Right lobe of liver (tissue), 6 donors: Measurements from ENCODE around the gene GNAT1. TPM values are rescaled to one million over a fixed set of nuclear protein-coding genes. Genes with fewer than 3 reads are reported as not detected.
A peak's percentile ranks its signal among the peaks of the same experiment; 100 is the strongest.
"Not testable (repeated sequence)": the region's sequence is repeated elsewhere in the genome, so short reads cannot be mapped to it uniquely, and the experiment has no call there.

Source experiments
- ATAC-seq, 4 donors: fragments of 200-7000 bp; cut with Tn5 transposase; one replicate each; pipeline ENCODE4 v1.9.1; 2020; ENCODE audit warnings: mild to moderate bottlenecking in 4 of 4, moderate library complexity in 4 of 4
- DNase-seq, 3 donors: peaks; one replicate each; pipeline ENCODE4 v3.0.0-alpha.2; 2020
- H3K27ac ChIP-seq, 3 donors: fragments of 200-600 bp; one replicate each; pipeline ENCODE4 v1.8.0; 2022
- H3K27me3 ChIP-seq, 2 donors: fragments of 200-600 bp; one replicate each; pipeline ENCODE4 v1.8.0; 2022
- H3K36me3 ChIP-seq, 4 donors: fragments of 200-600 bp; sonication (generic) in 1 of 4; one replicate each; pipeline versions ENCODE4 v1.5.1 to v1.8.0; 2017 to 2022; ENCODE audit warnings: control low read depth in 1 of 4
- H3K4me1 ChIP-seq, 4 donors: fragments of 200-600 bp; sonication (generic) in 1 of 4; one replicate each; pipeline versions ENCODE4 v1.5.1 to v1.8.0; 2017 to 2022; ENCODE audit warnings: control low read depth in 1 of 4
- H3K4me3 ChIP-seq, 3 donors: fragments of 200-600 bp; one replicate each; pipeline ENCODE4 v1.8.0; 2022
- H3K9me3 ChIP-seq, 4 donors: fragments of 200-600 bp; sonication (generic) in 1 of 4; one replicate each; pipeline versions ENCODE4 v1.5.1 to v1.8.0; 2017 to 2022; ENCODE audit warnings: control low read depth in 1 of 4
- POLR2A ChIP-seq: fragments of 450-650 bp; IDR thresholded peaks from one replicate; pipeline ENCODE4 v1.6.1; 2017; ENCODE audit warnings: antibody characterized with exemption, mild to moderate bottlenecking
- WGBS: methylation state at CpG from one replicate; pipeline ENCODE4 v1.1.6; 2018; ENCODE audit warnings: low coverage, low lambda C conversion rate; ENCODE audit not compliant: insufficient coverage; ENCODE audit errors: missing lambda C conversion rate; 5-methylcytosine and 5-hydroxymethylcytosine counted together
- intact Hi-C, 2 donors: fragments of 100-400 bp; cut with DNase I; formaldehyde crosslinking; loops; one replicate each; pipeline versions ENCODE4 v1.11.2 to v1.14.1; 2022
- total RNA-seq, 6 experiments: library from RNA; depleted of rRNA in 2 of 6; stranded (reverse); fragments of >200 nt in 2 of 6; fragmentation: NEBNext Ultra II Directional in 3 of 6; extraction: Animal tissue kit (Norgen Biotek cat#: 25700) in 3 of 6; gene quantifications; one replicate each; pipeline versions ENCODE4 v1.1.0 to v1.2.4, GENCODE V29; 2016 to 2023
- TF ChIP-seq, protein P1 (sequence below), 4 donors: fragments of 200-600 bp in 3 of 4; fragments of 450-650 bp in 1 of 4; IDR thresholded peaks; one replicate each; pipeline versions ENCODE4 v1.5.1 to v1.8.0; 2016 to 2022; ENCODE audit warnings: antibody characterized with exemption in 4 of 4, mild to moderate bottlenecking in 2 of 4
- donor health status: DM: no; HTN: yes; CAD: no.
- donor health status: DM: no; HTN: no; CAD: no.
- donor health status: DM: no; HTN: no; CAD: no.
- donor health status: DM: no; HTN: yes; CAD: no.
- donor health status: DM: no; HTN: yes; CAD: no.

Gene GNAT1
- total RNA-seq, 6 experiments from 2014 or later = 0.07 TPM; not detected in 5

DNA sequence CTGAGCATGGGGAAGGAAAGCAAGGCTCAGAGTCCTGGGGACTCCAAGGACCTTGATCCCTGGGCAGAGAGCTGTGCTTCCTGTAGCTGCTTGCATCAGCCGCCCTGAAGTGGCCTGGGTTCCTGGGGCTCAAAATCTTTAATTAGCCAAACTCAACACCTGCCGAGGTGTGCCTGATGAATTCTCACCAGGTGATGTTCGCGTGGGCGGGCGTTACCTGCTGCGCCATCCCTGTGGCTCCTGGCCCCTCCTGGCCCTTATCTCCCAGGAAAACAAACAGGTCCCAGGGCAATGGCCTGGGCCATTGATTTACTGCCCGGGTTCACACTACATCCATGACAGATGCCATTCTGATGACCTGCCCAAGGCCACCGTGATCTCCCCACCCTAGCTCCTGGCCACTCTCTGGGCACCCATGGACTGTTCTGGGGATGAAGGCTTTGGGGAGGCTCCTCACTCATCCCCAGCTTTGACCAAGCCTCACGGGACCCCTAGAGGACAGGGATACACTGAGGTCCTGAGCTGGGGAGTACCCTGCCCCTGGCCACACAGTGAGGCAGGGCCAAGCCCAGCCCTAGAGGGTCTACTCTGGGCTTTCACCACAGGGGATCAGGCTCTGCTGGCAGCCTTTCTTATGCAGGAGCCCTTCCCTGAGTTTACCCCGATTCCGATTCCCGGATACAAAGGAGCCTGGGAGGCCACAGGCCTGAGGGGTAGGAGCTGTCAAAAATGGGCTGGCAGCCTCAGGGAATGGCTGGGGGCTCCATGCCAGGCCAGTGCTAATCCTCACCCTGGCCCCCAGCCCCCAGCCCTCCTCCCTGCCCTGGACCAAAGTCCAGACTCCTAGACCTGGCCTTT lies 19.3 kb downstream of the GNAT1 start:
- TF ChIP-seq, protein P1, sequence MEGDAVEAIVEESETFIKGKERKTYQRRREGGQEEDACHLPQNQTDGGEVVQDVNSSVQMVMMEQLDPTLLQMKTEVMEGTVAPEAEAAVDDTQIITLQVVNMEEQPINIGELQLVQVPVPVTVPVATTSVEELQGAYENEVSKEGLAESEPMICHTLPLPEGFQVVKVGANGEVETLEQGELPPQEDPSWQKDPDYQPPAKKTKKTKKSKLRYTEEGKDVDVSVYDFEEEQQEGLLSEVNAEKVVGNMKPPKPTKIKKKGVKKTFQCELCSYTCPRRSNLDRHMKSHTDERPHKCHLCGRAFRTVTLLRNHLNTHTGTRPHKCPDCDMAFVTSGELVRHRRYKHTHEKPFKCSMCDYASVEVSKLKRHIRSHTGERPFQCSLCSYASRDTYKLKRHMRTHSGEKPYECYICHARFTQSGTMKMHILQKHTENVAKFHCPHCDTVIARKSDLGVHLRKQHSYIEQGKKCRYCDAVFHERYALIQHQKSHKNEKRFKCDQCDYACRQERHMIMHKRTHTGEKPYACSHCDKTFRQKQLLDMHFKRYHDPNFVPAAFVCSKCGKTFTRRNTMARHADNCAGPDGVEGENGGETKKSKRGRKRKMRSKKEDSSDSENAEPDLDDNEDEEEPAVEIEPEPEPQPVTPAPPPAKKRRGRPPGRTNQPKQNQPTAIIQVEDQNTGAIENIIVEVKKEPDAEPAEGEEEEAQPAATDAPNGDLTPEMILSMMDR (IDR thresholded peaks at IDR 0.05) = no peak
- no peak for TF ChIP-seq POLR2A
- Histone ChIP-seq H3K27ac (peak overlapping the region; percentile 73 to 99 (median 89)), H3K9me3 (no peaks in the 10 kb centered on the region), H3K36me3 (peaks cover 0 to 14% (median 0%) of the 10 kb centered on the region in 4 donors), H3K4me3 (peak overlapping the region in 2 of 3 donors; percentile 21 to 31), H3K4me1 (peaks cover 0 to 78% (median 27%) of the 10 kb centered on the region in 4 donors), H3K27me3 (no peaks in the 10 kb centered on the region)
- WGBS = 17% methylated on average over 2 of the region's 13 CpGs
- peak; percentile 54 to 70 (median 66) for ATAC-seq
- peak; percentile 84 to 93 (median 93) for DNase-seq
- intact Hi-C loops = no loop called here

GRCh38 chr3:50211368-50211717 lies 19.9 kb downstream of the GNAT1 start:
- DNase-seq, H3K9me3 ChIP-seq, ATAC-seq, H3K27me3 ChIP-seq, intact Hi-C loops: not testable (repeated sequence)
- H3K4me1 ChIP-seq = peaks cover 0 to 78% (median 27%) of the 10 kb centered on the region in 4 donors
- peaks cover 0 to 20% (median 0%) of the 10 kb centered on the region in 4 donors for H3K36me3 ChIP-seq
- H3K4me3 ChIP-seq = peak overlapping the region in 2 of 3 donors; percentile 3 to 19
- H3K27ac ChIP-seq = peak overlapping the region; percentile 73 to 99 (median 89)
- WGBS = 51% methylated on average over 5 of the region's 5 CpGs

DNA sequence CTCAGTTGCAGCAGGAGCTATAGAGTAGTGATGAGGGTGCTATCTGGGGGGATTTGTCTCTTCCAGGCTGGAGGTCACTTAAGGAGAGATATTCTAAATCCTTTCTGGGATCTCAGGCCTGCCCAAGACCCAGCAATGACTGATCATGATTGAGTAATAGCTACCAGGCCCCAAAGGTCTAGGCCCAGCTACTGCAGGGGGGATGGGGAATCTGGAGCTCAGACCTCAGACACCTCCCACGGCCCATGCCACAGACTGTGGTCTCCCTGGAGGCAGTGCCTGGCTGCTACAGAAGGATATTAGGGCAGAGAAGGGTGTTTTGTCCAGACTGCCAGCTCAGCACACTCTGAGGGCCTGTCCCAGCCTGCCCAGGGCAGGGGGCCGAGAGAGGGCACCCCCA lies 20.5 kb downstream of the GNAT1 start:
- intact Hi-C loops = no loop called here
- ATAC-seq = peak; percentile 6 to 42 (median 24)
- Histone ChIP-seq H3K4me1 (peaks cover 0 to 72% (median 26%) of the 10 kb centered on the region in 4 donors), H3K4me3 (peak overlapping the region in 2 of 3 donors; percentile 3 to 20), H3K9me3 (no peaks in the 10 kb centered on the region), H3K27me3 (no peaks in the 10 kb centered on the region), H3K36me3 (peaks cover 0 to 26% (median 3%) of the 10 kb centered on the region in 4 donors), H3K27ac (peak overlapping the region; percentile 73 to 99 (median 89))
- no peak for TF ChIP-seq POLR2A
- TF ChIP-seq, protein P1 (IDR thresholded peaks at IDR 0.05) = no peak
- WGBS = 31% methylated on average over 2 of the region's 2 CpGs
- DNase-seq = peak in 1 of 3 donors; percentile 60

- H3K36me3 ChIP-seq = peaks cover 0 to 31% (median 4%) of the 10 kb centered on the region in 4 donors
- ATAC-seq (peak in 1 of 4 donors; percentile 5), DNase-seq (no peak)
- intact Hi-C loops = no loop called here
- H3K4me3 ChIP-seq = peak overlapping the region in 1 of 3 donors; percentile 20
- peak overlapping the region; percentile 17 to 99 (median 89) for H3K27ac ChIP-seq
- no peaks in the 10 kb centered on the region for H3K27me3 ChIP-seq
- 17% methylated on average over 1 of the region's 4 CpGs for WGBS
- H3K9me3 ChIP-seq = no peaks in the 10 kb centered on the region
- no peak for TF ChIP-seq POLR2A
- TF ChIP-seq, protein P1 (IDR thresholded peaks at IDR 0.05) = peak in 2 of 4 donors; percentile 8 to 21
- peaks cover 0 to 70% (median 24%) of the 10 kb centered on the region in 4 donors for H3K4me1 ChIP-seq
These were observed 21.1 kb downstream of the GNAT1 start for GRCh38 chr3:50212502-50212901.

DNA sequence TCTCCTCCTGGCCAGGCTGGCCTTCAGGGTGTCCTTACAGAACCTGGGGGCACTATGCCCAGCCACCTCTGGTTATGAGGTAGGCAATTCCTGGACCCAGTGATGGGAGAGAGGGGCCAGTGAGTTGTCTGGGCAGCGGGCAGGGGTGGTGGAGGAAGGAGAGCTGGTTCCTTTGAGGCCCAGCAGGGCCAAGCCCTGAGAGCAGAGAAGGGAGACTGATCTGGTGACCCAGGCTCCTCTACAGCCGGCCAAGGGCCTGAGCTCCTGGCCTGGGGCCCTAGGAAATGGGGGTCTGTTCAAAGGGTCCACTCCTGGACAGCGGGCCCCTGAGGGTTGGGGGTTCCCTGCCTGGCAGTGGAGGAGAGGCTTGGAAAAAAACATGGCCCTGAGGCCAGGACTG lies 21.6 kb downstream of the GNAT1 start:
- no peaks in the 10 kb centered on the region for H3K9me3 ChIP-seq
- no peaks in the 10 kb centered on the region for H3K27me3 ChIP-seq
- no peak for ATAC-seq
- no peak for DNase-seq
- TF ChIP-seq, protein P1 (IDR thresholded peaks at IDR 0.05) = no peak
- no peak for TF ChIP-seq POLR2A
- peaks cover 0 to 65% (median 22%) of the 10 kb centered on the region in 4 donors for H3K4me1 ChIP-seq
- intact Hi-C loops = no loop called here
- H3K36me3 ChIP-seq = peaks cover 0 to 36% (median 4%) of the 10 kb centered on the region in 4 donors
- WGBS = 21% methylated on average over 2 of the region's 3 CpGs
- H3K27ac ChIP-seq = peak overlapping the region; percentile 17 to 99 (median 89)
- H3K4me3 ChIP-seq = peak overlapping the region in 1 of 3 donors; percentile 2
